Mucosa of rectum (tissue), 2 donors: ENCODE results near the gene VGLL3.

Experiments
- H3K27ac ChIP-seq, 2 donors: one replicate each; pipeline ENCODE4 v1.7.0; 2013; ENCODE audit warnings: inconsistent platforms in 2 of 2, low read depth in 2 of 2, low read length in 2 of 2
- H3K27me3 ChIP-seq, 2 donors: one replicate each; pipeline ENCODE4 v1.7.0; 2013; ENCODE audit warnings: low read length in 2 of 2; ENCODE audit not compliant: control insufficient read depth in 2 of 2, insufficient read depth in 2 of 2
- H3K36me3 ChIP-seq, 2 donors: one replicate each; pipeline ENCODE4 v1.7.0; 2013; ENCODE audit warnings: low read length in 2 of 2; ENCODE audit not compliant: control insufficient read depth in 2 of 2, insufficient read depth in 2 of 2
- H3K4me1 ChIP-seq, 2 donors: one replicate each; pipeline ENCODE4 v1.7.0; 2013; ENCODE audit warnings: low read length in 2 of 2, mild to moderate bottlenecking in 1 of 2; ENCODE audit not compliant: control insufficient read depth in 2 of 2, insufficient read depth in 2 of 2
- H3K4me3 ChIP-seq, 2 donors: one replicate each; pipeline ENCODE4 v1.7.0; 2013; ENCODE audit warnings: low read length in 2 of 2
- H3K9ac ChIP-seq, 2 donors: one replicate each; pipeline ENCODE4 v1.7.0; 2013; ENCODE audit warnings: low read length in 2 of 2, low read depth in 1 of 2, mild to moderate bottlenecking in 1 of 2
- H3K9me3 ChIP-seq, 2 donors: one replicate each; pipeline ENCODE4 v1.7.0; 2013; ENCODE audit warnings: low read length in 2 of 2; ENCODE audit not compliant: control insufficient read depth in 2 of 2
- donor health status: healthy.
- donor health status: Normal muscosa, but diverticular disease.

Gene VGLL3

GRCh38 chr3:86934851-86935250, 56.1 kb downstream of the VGLL3 start:
- H3K9ac ChIP-seq: no peak overlapping the region
- H3K36me3 ChIP-seq: no peaks in the 10 kb centered on the region
- H3K4me3 ChIP-seq: no peak overlapping the region
- no peak overlapping the region for H3K27ac ChIP-seq
- H3K4me1 ChIP-seq: no peaks in the 10 kb centered on the region
- H3K27me3 ChIP-seq: no peaks in the 10 kb centered on the region
- H3K9me3 ChIP-seq: no peaks in the 10 kb centered on the region

- no peak overlapping the region for H3K27ac ChIP-seq
- H3K9ac ChIP-seq: no peak overlapping the region
- H3K4me1 ChIP-seq: no peaks in the 10 kb centered on the region
- no peaks in the 10 kb centered on the region for H3K9me3 ChIP-seq
- no peak overlapping the region for H3K4me3 ChIP-seq
- H3K27me3 ChIP-seq: no peaks in the 10 kb centered on the region
- H3K36me3 ChIP-seq: no peaks in the 10 kb centered on the region
Observed at GRCh38 chr3:86930831-86931230, 60.1 kb downstream of the VGLL3 start.

GRCh38 chr3:86930181-86930580, 60.8 kb downstream of the VGLL3 start:
- Histone ChIP-seq H3K36me3 (no peaks in the 10 kb centered on the region), H3K4me3 (no peak overlapping the region), H3K27ac (no peak overlapping the region), H3K27me3 (no peaks in the 10 kb centered on the region), H3K9ac (no peak overlapping the region), H3K9me3 (no peaks in the 10 kb centered on the region), H3K4me1 (no peaks in the 10 kb centered on the region)

GRCh38 chr3:86929046-86929445, 61.9 kb downstream of the VGLL3 start:
- no peaks in the 10 kb centered on the region for H3K9me3 ChIP-seq
- no peaks in the 10 kb centered on the region for H3K27me3 ChIP-seq
- H3K4me3 ChIP-seq: no peak overlapping the region
- no peak overlapping the region for H3K27ac ChIP-seq
- H3K36me3 ChIP-seq: no peaks in the 10 kb centered on the region
- H3K9ac ChIP-seq: no peak overlapping the region
- no peaks in the 10 kb centered on the region for H3K4me1 ChIP-seq

GRCh38 chr3:86923071-86923491, 67.9 kb downstream of the VGLL3 start:
- Histone ChIP-seq H3K4me1 (no peaks in the 10 kb centered on the region), H3K9ac (no peak overlapping the region), H3K27me3 (no peaks in the 10 kb centered on the region), H3K27ac (no peak overlapping the region), H3K36me3 (no peaks in the 10 kb centered on the region), H3K4me3 (no peak overlapping the region), H3K9me3 (no peaks in the 10 kb centered on the region)

GRCh38 chr3:86921971-86922680, 68.8 kb downstream of the VGLL3 start:
- Histone ChIP-seq H3K36me3 (no peaks in the 10 kb centered on the region), H3K27ac (no peak overlapping the region), H3K9me3 (no peaks in the 10 kb centered on the region), H3K4me3 (no peak overlapping the region), H3K9ac (no peak overlapping the region), H3K4me1 (no peaks in the 10 kb centered on the region), H3K27me3 (no peaks in the 10 kb centered on the region)

GRCh38 chr3:86914670-86915069, 76.3 kb downstream of the VGLL3 start:
- no peaks in the 10 kb centered on the region for H3K27me3 ChIP-seq
- H3K9me3 ChIP-seq: no peaks in the 10 kb centered on the region

GRCh38 chr3:86913160-86913559, 77.8 kb downstream of the VGLL3 start:
- Histone ChIP-seq H3K9ac (no peak overlapping the region), H3K27me3 (no peaks in the 10 kb centered on the region), H3K4me3 (no peak overlapping the region), H3K9me3 (no peaks in the 10 kb centered on the region), H3K27ac (no peak overlapping the region), H3K36me3 (no peaks in the 10 kb centered on the region), H3K4me1 (no peaks in the 10 kb centered on the region)

More at GRCh38 chr3:86914670-86915069, 76.3 kb downstream of the VGLL3 start:
- Histone ChIP-seq H3K4me3 (no peak overlapping the region), H3K27ac (no peak overlapping the region), H3K9ac (no peak overlapping the region), H3K4me1 (no peaks in the 10 kb centered on the region), H3K36me3 (no peaks in the 10 kb centered on the region)

GRCh38 chr3:86895202-86895601, 95.7 kb downstream of the VGLL3 start:
- Histone ChIP-seq H3K9ac (no peak overlapping the region), H3K36me3 (no peaks in the 10 kb centered on the region), H3K4me3 (no peak overlapping the region), H3K27ac (no peak overlapping the region), H3K4me1 (no peaks in the 10 kb centered on the region), H3K9me3 (no peaks in the 10 kb centered on the region), H3K27me3 (no peaks in the 10 kb centered on the region)

GRCh38 chr3:86890741-86891396, 100.1 kb downstream of the VGLL3 start:
- H3K9me3 ChIP-seq: no peaks in the 10 kb centered on the region
- H3K4me3 ChIP-seq: no peak overlapping the region
- no peaks in the 10 kb centered on the region for H3K4me1 ChIP-seq
- H3K27ac ChIP-seq: no peak overlapping the region
- no peaks in the 10 kb centered on the region for H3K36me3 ChIP-seq
- no peak overlapping the region for H3K9ac ChIP-seq
- no peaks in the 10 kb centered on the region for H3K27me3 ChIP-seq
